ENCODE measurements around the gene GJB3. TPM values are rescaled to one million over a fixed set of nuclear protein-coding genes. Genes with fewer than 3 reads are reported as not detected.
"Not testable (repeated sequence)": the region's sequence is repeated elsewhere in the genome, so short reads cannot be mapped to it uniquely, and the experiment has no call there.

Gene GJB3
- total RNA-seq, 1 experiment from 2014 or later = 23.1 TPM

- Mint-ChIP-seq H3K27ac (ENCODE audit: unreplicated experiment) (no peak overlapping the region), H3K36me3 (ENCODE audit: insufficient read depth, unreplicated experiment) (peaks cover under 1% of the 10 kb centered on the region), H3K4me1 (ENCODE audit: low read depth, unreplicated experiment) (peaks cover 2% of the 10 kb centered on the region), H3K4me3 (ENCODE audit: low read depth, unreplicated experiment) (no peak overlapping the region), H3K9me3 (ENCODE audit: low read depth, unreplicated experiment) (no peaks in the 10 kb centered on the region), H3K27me3 (ENCODE audit: unreplicated experiment) (no peaks in the 10 kb centered on the region)
- intact Hi-C loops (cut with micrococcal nuclease; ENCODE audit: unreplicated experiment) = no loop called here
- BruUV-seq (replicated peaks) = no TSS peak
- no peak for TF ChIP-seq CTCF (IDR thresholded peaks at IDR 0.05; ENCODE audit: unreplicated experiment)
- CTCF ChIA-PET = interaction anchor here (0.6 kb wide), 1 partner anchor 389 kb away, joined by 3 read pairs; no protein-coding TSS in a partner anchor
- DNase-seq = no peak
These were observed 12.2 kb upstream of the GJB3 start for GRCh38 chr1:34768856-34769255.

- BruUV-seq (replicated peaks) = no TSS peak
- Mint-ChIP-seq H3K27ac (ENCODE audit: unreplicated experiment) (no peak overlapping the region), H3K36me3 (ENCODE audit: insufficient read depth, unreplicated experiment) (no peaks in the 10 kb centered on the region), H3K9me3 (ENCODE audit: low read depth, unreplicated experiment) (no peaks in the 10 kb centered on the region), H3K4me3 (ENCODE audit: low read depth, unreplicated experiment) (no peak overlapping the region), H3K27me3 (ENCODE audit: unreplicated experiment) (no peaks in the 10 kb centered on the region), H3K4me1 (ENCODE audit: low read depth, unreplicated experiment) (no peaks in the 10 kb centered on the region)
- intact Hi-C loops (cut with micrococcal nuclease; ENCODE audit: unreplicated experiment) = no loop called here
- no peak for TF ChIP-seq CTCF (IDR thresholded peaks at IDR 0.05; ENCODE audit: unreplicated experiment)
- DNase-seq = no peak
- CTCF ChIA-PET = no interaction called here
These were observed 10.0 kb upstream of the GJB3 start for GRCh38 chr1:34770891-34771504.

- Mint-ChIP-seq H3K9me3 (ENCODE audit: low read depth, unreplicated experiment) (no peaks in the 10 kb centered on the region), H3K4me1 (ENCODE audit: low read depth, unreplicated experiment) (no peaks in the 10 kb centered on the region), H3K27ac (ENCODE audit: unreplicated experiment) (no peak overlapping the region), H3K36me3 (ENCODE audit: insufficient read depth, unreplicated experiment) (no peaks in the 10 kb centered on the region), H3K27me3 (ENCODE audit: unreplicated experiment) (no peaks in the 10 kb centered on the region), H3K4me3 (ENCODE audit: low read depth, unreplicated experiment) (no peak overlapping the region)
- TF ChIP-seq CTCF (IDR thresholded peaks at IDR 0.05; ENCODE audit: unreplicated experiment) = no peak
- intact Hi-C loops (cut with micrococcal nuclease; ENCODE audit: unreplicated experiment) = no loop called here
- no peak for DNase-seq
- CTCF ChIA-PET = no interaction called here
- BruUV-seq (replicated peaks) = no TSS peak
These were observed 9.2 kb upstream of the GJB3 start for GRCh38 chr1:34771573-34772371.

GRCh38 chr1:34773114-34773513 lies 7.9 kb upstream of the GJB3 start:
- CTCF ChIA-PET; H3K4me1 Mint-ChIP-seq (ENCODE audit: low read depth, unreplicated experiment); H3K36me3 Mint-ChIP-seq (ENCODE audit: insufficient read depth, unreplicated experiment); intact Hi-C loops (cut with micrococcal nuclease; ENCODE audit: unreplicated experiment); H3K4me3 Mint-ChIP-seq (ENCODE audit: low read depth, unreplicated experiment); H3K9me3 Mint-ChIP-seq (ENCODE audit: low read depth, unreplicated experiment); H3K27ac Mint-ChIP-seq (ENCODE audit: unreplicated experiment); H3K27me3 Mint-ChIP-seq (ENCODE audit: unreplicated experiment); BruUV-seq (replicated peaks); DNase-seq: not testable (repeated sequence)

GRCh38 chr1:34774957-34775356 lies 6.1 kb upstream of the GJB3 start:
- DNase-seq = no peak
- no peak for TF ChIP-seq CTCF (IDR thresholded peaks at IDR 0.05; ENCODE audit: unreplicated experiment)
- Mint-ChIP-seq H3K27ac (ENCODE audit: unreplicated experiment) (no peak overlapping the region), H3K4me1 (ENCODE audit: low read depth, unreplicated experiment) (peaks cover 25% of the 10 kb centered on the region), H3K9me3 (ENCODE audit: low read depth, unreplicated experiment) (no peaks in the 10 kb centered on the region), H3K36me3 (ENCODE audit: insufficient read depth, unreplicated experiment) (peaks cover 8% of the 10 kb centered on the region), H3K4me3 (ENCODE audit: low read depth, unreplicated experiment) (no peak overlapping the region), H3K27me3 (ENCODE audit: unreplicated experiment) (no peaks in the 10 kb centered on the region)
- intact Hi-C loops (cut with micrococcal nuclease; ENCODE audit: unreplicated experiment) = no loop called here
- BruUV-seq (replicated peaks) = no TSS peak
- CTCF ChIA-PET = no interaction called here
